Left renal cortex interstitium (tissue), 4 donors: Measurements from ENCODE around the gene RIPK4. TPM values are rescaled to one million over a fixed set of nuclear protein-coding genes. Genes with fewer than 3 reads are reported as not detected.

Experiments used
- DNase-seq, 4 donors: peaks; one replicate each; pipeline ENCODE4 v3.0.0-alpha.2; 2013; ENCODE audit warnings: low read depth in 4 of 4, low spot score in 2 of 4, missing footprints in 1 of 4
- polyA plus RNA-seq, 4 donors: library from polyadenylated mRNA; unstranded; fragments of 120-200 nt; gene quantifications; one replicate each; pipeline ENCODE4 v1.2.1, GENCODE V29; 2013; ENCODE audit not compliant: insufficient read length in 4 of 4

RIPK4 gene
- 10 to 100 TPM; 15.7 to 21.5 (median 19.3) TPM for polyA plus RNA-seq

- DNase-seq: no peak
Observed at GRCh38 chr21:41766883-41767605, at the start of gene RIPK4. Gene RIPK4 (minus strand): TSS chr21:41767052. CDS start chr21:41767041, 11 bp downstream.

- no peak for DNase-seq
Observed at GRCh38 chr21:41815652-41816582, 49.1 kb upstream of the RIPK4 start.

GRCh38 chr21:41813226-41813625 is 46.4 kb upstream of the RIPK4 start:
- no peak for DNase-seq

GRCh38 chr21:41812679-41813078 is 45.8 kb upstream of the RIPK4 start:
- DNase-seq: no peak

- DNase-seq: no peak
Observed at GRCh38 chr21:41810597-41810932, 43.7 kb upstream of the RIPK4 start.

- DNase-seq: no peak
Observed at GRCh38 chr21:41809891-41810596, 43.2 kb upstream of the RIPK4 start.

GRCh38 chr21:41808846-41809245 is 42.0 kb upstream of the RIPK4 start:
- no peak for DNase-seq

- no peak for DNase-seq
Observed at GRCh38 chr21:41808094-41808493, 41.2 kb upstream of the RIPK4 start.

- DNase-seq: no peak
Observed at GRCh38 chr21:41806773-41807172, 39.9 kb upstream of the RIPK4 start.

GRCh38 chr21:41805643-41806042 is 38.8 kb upstream of the RIPK4 start:
- no peak for DNase-seq

GRCh38 chr21:41805038-41805437 is 38.2 kb upstream of the RIPK4 start:
- DNase-seq: no peak

- DNase-seq: no peak
Observed at GRCh38 chr21:41804381-41804780, 37.5 kb upstream of the RIPK4 start.

GRCh38 chr21:41803316-41803715 is 36.5 kb upstream of the RIPK4 start:
- no peak for DNase-seq

- DNase-seq: no peak
Observed at GRCh38 chr21:41802684-41803083, 35.8 kb upstream of the RIPK4 start.

GRCh38 chr21:41802198-41802584 is 35.3 kb upstream of the RIPK4 start:
- DNase-seq: no peak

- DNase-seq: no peak
Observed at GRCh38 chr21:41801321-41802197, 34.7 kb upstream of the RIPK4 start.

- no peak for DNase-seq
Observed at GRCh38 chr21:41800425-41801320, 33.8 kb upstream of the RIPK4 start.

- no peak for DNase-seq
Observed at GRCh38 chr21:41799763-41800162, 32.9 kb upstream of the RIPK4 start.

GRCh38 chr21:41798326-41798725 is 31.5 kb upstream of the RIPK4 start:
- no peak for DNase-seq
